ENCODE measurements around the gene NFATC2. TPM values are rescaled to one million over a fixed set of nuclear protein-coding genes. Genes with fewer than 3 reads are reported as not detected.

Gene NFATC2
- total RNA-seq, 1 experiment from 2014 or later, result 0.61 TPM

GRCh38 chr20:51372966-51373365 lies 169.6 kb downstream of the NFATC2 start:
- Histone ChIP-seq H3K79me2 (ENCODE audit: insufficient read depth, low read length) (no peaks in the 10 kb centered on the region), H2BK12ac (ENCODE audit: insufficient read length, low read depth, low read length) (no peak overlapping the region), H2BK15ac (ENCODE audit: low read depth, low read length) (no peak overlapping the region), H3K4me2 (ENCODE audit: insufficient read depth, insufficient read length, low read length) (no peak overlapping the region), H3K4ac (ENCODE audit: low read depth, low read length) (no peak overlapping the region), H3K4me1 (ENCODE audit: insufficient read depth, low read length) (no peaks in the 10 kb centered on the region), H4K5ac (ENCODE audit: insufficient read length, low read depth, low read length) (no peak overlapping the region), H3K27me3 (ENCODE audit: insufficient read depth, low read length) (no peaks in the 10 kb centered on the region; the same call in 1 of the 2 replicates), H3K9me3 (ENCODE audit: control insufficient read depth, low read depth, low read length) (no peaks in the 10 kb centered on the region), H3T11ph (ENCODE audit: low read length) (no peak overlapping the region), H2AFZ (ENCODE audit: low read length) (no peak overlapping the region), H2AK5ac (ENCODE audit: insufficient read length, low read length) (no peak overlapping the region), H2BK20ac (ENCODE audit: low read depth, low read length, poor library complexity, severe bottlenecking) (no peak overlapping the region), H4K8ac (replicated peaks; ENCODE audit: insufficient read length, low read depth, low read length) (no peak overlapping the region), H3K18ac (ENCODE audit: insufficient read length, low read depth, low read length) (no peak overlapping the region), H2BK120ac (ENCODE audit: low read depth, low read length, poor library complexity, severe bottlenecking) (no peak overlapping the region), H3K9ac (ENCODE audit: extremely low read depth, insufficient read length, low read length) (no peak overlapping the region), H4K91ac (ENCODE audit: insufficient read length, low read depth, low read length) (no peak overlapping the region), H3K27ac (ENCODE audit: insufficient read length, low read depth, low read length) (no peak overlapping the region), H3K79me1 (ENCODE audit: insufficient read depth, low read depth, low read length, poor library complexity, severe bottlenecking) (no peaks in the 10 kb centered on the region), H2BK5ac (ENCODE audit: insufficient read length, low read length) (no peak overlapping the region), H3K14ac (ENCODE audit: insufficient read depth, low read length) (no peak overlapping the region), H3K23ac (ENCODE audit: insufficient read length, low read depth, low read length) (no peak overlapping the region), H3K56ac (ENCODE audit: insufficient read length, low read depth, low read length) (no peak overlapping the region), H4K20me1 (ENCODE audit: control insufficient read depth, insufficient read depth, insufficient read length) (no peaks in the 10 kb centered on the region), H3K23me2 (ENCODE audit: insufficient read length, low read depth, low read length, poor library complexity, severe bottlenecking) (no peaks in the 10 kb centered on the region)
- WGBS (ENCODE audit: extremely low coverage, insufficient read length, low lambda C conversion rate), result no CpG with 5 or more reads among the region's 7 CpGs
- TF ChIP-seq, protein P1, sequence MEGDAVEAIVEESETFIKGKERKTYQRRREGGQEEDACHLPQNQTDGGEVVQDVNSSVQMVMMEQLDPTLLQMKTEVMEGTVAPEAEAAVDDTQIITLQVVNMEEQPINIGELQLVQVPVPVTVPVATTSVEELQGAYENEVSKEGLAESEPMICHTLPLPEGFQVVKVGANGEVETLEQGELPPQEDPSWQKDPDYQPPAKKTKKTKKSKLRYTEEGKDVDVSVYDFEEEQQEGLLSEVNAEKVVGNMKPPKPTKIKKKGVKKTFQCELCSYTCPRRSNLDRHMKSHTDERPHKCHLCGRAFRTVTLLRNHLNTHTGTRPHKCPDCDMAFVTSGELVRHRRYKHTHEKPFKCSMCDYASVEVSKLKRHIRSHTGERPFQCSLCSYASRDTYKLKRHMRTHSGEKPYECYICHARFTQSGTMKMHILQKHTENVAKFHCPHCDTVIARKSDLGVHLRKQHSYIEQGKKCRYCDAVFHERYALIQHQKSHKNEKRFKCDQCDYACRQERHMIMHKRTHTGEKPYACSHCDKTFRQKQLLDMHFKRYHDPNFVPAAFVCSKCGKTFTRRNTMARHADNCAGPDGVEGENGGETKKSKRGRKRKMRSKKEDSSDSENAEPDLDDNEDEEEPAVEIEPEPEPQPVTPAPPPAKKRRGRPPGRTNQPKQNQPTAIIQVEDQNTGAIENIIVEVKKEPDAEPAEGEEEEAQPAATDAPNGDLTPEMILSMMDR (conservative IDR thresholded peaks at IDR 0.05), result no peak
- Mint-ChIP-seq H3K9me3 (no peaks in the 10 kb centered on the region), H3K4me1 (peaks cover 17 to 18% of the 10 kb centered on the region in 2 experiments), H3K4me3 (no peak overlapping the region), H3K36me3 (ENCODE audit: insufficient read depth in 1 of 3, low read depth in 3 of 3) (no peaks in the 10 kb centered on the region), H3K27ac (no peak overlapping the region), H3K27me3 (ENCODE audit: low read depth) (peaks cover 2% of the 10 kb centered on the region)
- no peak for DNase-seq
